GM23338 (cell line): ENCODE results near the gene CUEDC1. TPM values are rescaled to one million over a fixed set of nuclear protein-coding genes. Genes with fewer than 3 reads are reported as not detected.
A peak's percentile ranks its signal among the peaks of the same experiment; 100 is the strongest.

Experiments
- ATAC-seq: fragments of 200-7000 bp; cut with Tn5 transposase; 3 replicates; pipeline ENCODE4 v1.9.1; 2020
- DNase-seq: peaks from one replicate; pipeline ENCODE4 v3.0.0-alpha.2; 2015; ENCODE audit warnings: low spot score
- H2AFZ ChIP-seq: fragments of 200-600 bp; sonication (generic); 2 replicates; pipeline ENCODE4 v1.8.0; 2016; ENCODE audit warnings: antibody characterized with exemption, mild to moderate bottlenecking, moderate library complexity
- H3F3A ChIP-seq: fragments of 200-600 bp; sonication (generic); replicated peaks from 2 replicates; pipeline ENCODE4 v1.8.0; 2017; ENCODE audit warnings: antibody characterized with exemption, mixed run types, low read depth
- H3K27ac ChIP-seq: fragments of 200-600 bp; sonication (generic); 2 replicates; pipeline ENCODE4 v1.6.1; 2016; ENCODE audit warnings: low read depth
- H3K27me3 ChIP-seq: fragments of 200-600 bp; sonication (generic); 2 replicates; pipeline ENCODE4 v1.8.0; 2016; ENCODE audit warnings: mild to moderate bottlenecking, mixed run types, moderate library complexity; ENCODE audit not compliant: insufficient read depth
- H3K36me3 ChIP-seq: fragments of 200-600 bp; sonication (generic); 2 replicates; pipeline ENCODE4 v1.8.0; 2016; ENCODE audit warnings: mild to moderate bottlenecking; ENCODE audit not compliant: insufficient read depth
- H3K4me1 ChIP-seq: fragments of 200-600 bp; sonication (generic); 2 replicates; pipeline ENCODE4 v1.8.0; 2016; ENCODE audit warnings: mild to moderate bottlenecking, moderate library complexity; ENCODE audit not compliant: insufficient read depth
- H3K4me2 ChIP-seq: fragments of 200-600 bp; sonication (generic); 2 replicates; pipeline ENCODE4 v1.7.1; 2017; ENCODE audit warnings: mixed run types
- H3K4me3 ChIP-seq: fragments of 200-600 bp; sonication (generic); 2 replicates; pipeline ENCODE4 v1.6.1; 2016; ENCODE audit warnings: mixed run types
- H3K79me2 ChIP-seq: fragments of 200-600 bp; sonication (generic); replicated peaks from 2 replicates; pipeline ENCODE4 v1.8.0; 2017; ENCODE audit warnings: mild to moderate bottlenecking; ENCODE audit not compliant: insufficient read depth
- H3K9me2 ChIP-seq: fragments of 200-600 bp; sonication (generic); 2 replicates; pipeline ENCODE4 v1.8.0; 2017; ENCODE audit not compliant: insufficient read depth
- H4K20me1 ChIP-seq: fragments of 200-600 bp; sonication (generic); replicated peaks from 2 replicates; pipeline ENCODE4 v1.8.0; 2017; ENCODE audit warnings: mild to moderate bottlenecking; ENCODE audit not compliant: insufficient read depth
- H3K27ac Mint-ChIP-seq: 2 replicates; pipeline ENCODE4 v1.8.0; 2020; ENCODE audit warnings: inconsistent platforms, mild to moderate bottlenecking, moderate library complexity, mixed read lengths
- H3K27me3 Mint-ChIP-seq: 3 replicates; pipeline ENCODE4 v1.8.0; 2022; ENCODE audit warnings: low read depth, mild to moderate bottlenecking, moderate library complexity, mixed read lengths, inconsistent platforms; ENCODE audit not compliant: insufficient read depth, poor library complexity
- H3K36me3 Mint-ChIP-seq: 3 replicates; pipeline ENCODE4 v1.8.0; 2021; ENCODE audit warnings: low read depth, mild to moderate bottlenecking, inconsistent platforms, moderate library complexity, mixed read lengths
- H3K4me1 Mint-ChIP-seq: 3 replicates; pipeline ENCODE4 v1.8.0; 2020; ENCODE audit warnings: mild to moderate bottlenecking, inconsistent platforms, mixed read lengths
- H3K4me3 Mint-ChIP-seq: 3 replicates; pipeline ENCODE4 v1.8.0; 2021; ENCODE audit warnings: moderate library complexity, mild to moderate bottlenecking, inconsistent platforms, mixed read lengths
- H3K9me3 Mint-ChIP-seq: 3 replicates; pipeline ENCODE4 v1.8.0; 2020; ENCODE audit warnings: moderate library complexity, mild to moderate bottlenecking, inconsistent platforms, mixed read lengths
- CREB1 ChIP-seq: fragments of 250-450 bp; sonication (Bioruptor Pico); IDR thresholded peaks from 2 replicates; pipeline ENCODE4 v1.5.0; 2020; ENCODE audit warnings: low read depth, mild to moderate bottlenecking, moderate library complexity
- EZH2 ChIP-seq: fragments of 200-600 bp; sonication (generic); IDR thresholded peaks from one replicate; pipeline ENCODE4 v1.8.0; 2017; ENCODE audit warnings: antibody characterized with exemption, mild to moderate bottlenecking, low read depth; ENCODE audit not compliant: unreplicated experiment
- EZH2phosphoT487 ChIP-seq: fragments of 200-600 bp; sonication (generic); IDR thresholded peaks from one replicate; pipeline ENCODE4 v1.8.1; 2018; ENCODE audit warnings: antibody characterized with exemption; ENCODE audit not compliant: unreplicated experiment
- JUNB ChIP-seq: IDR thresholded peaks from one replicate; pipeline ENCODE4 v1.6.1; 2016; ENCODE audit warnings: antibody characterized with exemption; ENCODE audit not compliant: unreplicated experiment
- NANOG ChIP-seq: IDR thresholded peaks from 2 replicates; pipeline ENCODE4 v1.6.1; 2016; ENCODE audit warnings: antibody characterized with exemption, borderline replicate concordance
- POLR2AphosphoS5 ChIP-seq: IDR thresholded peaks from 2 replicates; pipeline ENCODE4 v1.6.1; 2016; ENCODE audit warnings: antibody characterized with exemption, low read depth
- STAT1 ChIP-seq: IDR thresholded peaks from one replicate; pipeline ENCODE4 v1.6.1; 2016; ENCODE audit warnings: antibody characterized with exemption; ENCODE audit not compliant: unreplicated experiment
- ZNF114 ChIP-seq: fragments of 250-450 bp; sonication (Bioruptor Pico); IDR thresholded peaks from 2 replicates; pipeline ENCODE4 v1.5.0; 2020; ENCODE audit warnings: mild to moderate bottlenecking, moderate library complexity
- ZNF331 ChIP-seq: fragments of 250-450 bp; sonication (Bioruptor Pico); IDR thresholded peaks from 2 replicates; pipeline ENCODE4 v1.5.0; 2020; ENCODE audit warnings: low read depth, mild to moderate bottlenecking, moderate library complexity
- polyA plus RNA-seq: library from polyadenylated mRNA; unstranded; fragments of >200 nt; fragmentation: Nextera tagmentation; extraction: Ambion mirVana; gene quantifications from 2 replicates; pipeline ENCODE4 v1.2.1, GENCODE V29; 2016
- total RNA-seq: library from RNA; depleted of rRNA; stranded (reverse); fragments of >200 nt; shearing (Covaris generic); gene quantifications from 2 replicates; pipeline ENCODE4 v1.2.3, GENCODE V29; 2014
- TF ChIP-seq, protein P1 (sequence below), 2 experiments: fragments of 200-600 bp in 1 of 2; sonication (generic) in 1 of 2; conservative IDR thresholded peaks; 2 replicates each; pipeline versions ENCODE4 v1.5.1 to v1.6.1; 2016 to 2017; ENCODE audit warnings: antibody characterized with exemption in 2 of 2, low read depth in 2 of 2, mild to moderate bottlenecking in 2 of 2, moderate library complexity in 1 of 2
- TF ChIP-seq, protein P2 (sequence below): IDR thresholded peaks from 2 replicates; pipeline ENCODE4 v1.6.1; 2016; ENCODE audit warnings: antibody characterized with exemption
- TF ChIP-seq, protein P3 (sequence below): IDR thresholded peaks from one replicate; pipeline ENCODE4 v1.6.1; 2018; ENCODE audit warnings: antibody characterized with exemption; ENCODE audit not compliant: unreplicated experiment
- TF ChIP-seq, protein P4 (sequence below): fragments of 250-450 bp; sonication (Bioruptor Pico); IDR thresholded peaks from 2 replicates; pipeline ENCODE4 v1.5.0; 2020; ENCODE audit warnings: mild to moderate bottlenecking, moderate library complexity

Gene CUEDC1
- total and polyA plus RNA-seq, 2 experiments from 2014 or later, result 3.0 to 7.7 TPM

DNA sequence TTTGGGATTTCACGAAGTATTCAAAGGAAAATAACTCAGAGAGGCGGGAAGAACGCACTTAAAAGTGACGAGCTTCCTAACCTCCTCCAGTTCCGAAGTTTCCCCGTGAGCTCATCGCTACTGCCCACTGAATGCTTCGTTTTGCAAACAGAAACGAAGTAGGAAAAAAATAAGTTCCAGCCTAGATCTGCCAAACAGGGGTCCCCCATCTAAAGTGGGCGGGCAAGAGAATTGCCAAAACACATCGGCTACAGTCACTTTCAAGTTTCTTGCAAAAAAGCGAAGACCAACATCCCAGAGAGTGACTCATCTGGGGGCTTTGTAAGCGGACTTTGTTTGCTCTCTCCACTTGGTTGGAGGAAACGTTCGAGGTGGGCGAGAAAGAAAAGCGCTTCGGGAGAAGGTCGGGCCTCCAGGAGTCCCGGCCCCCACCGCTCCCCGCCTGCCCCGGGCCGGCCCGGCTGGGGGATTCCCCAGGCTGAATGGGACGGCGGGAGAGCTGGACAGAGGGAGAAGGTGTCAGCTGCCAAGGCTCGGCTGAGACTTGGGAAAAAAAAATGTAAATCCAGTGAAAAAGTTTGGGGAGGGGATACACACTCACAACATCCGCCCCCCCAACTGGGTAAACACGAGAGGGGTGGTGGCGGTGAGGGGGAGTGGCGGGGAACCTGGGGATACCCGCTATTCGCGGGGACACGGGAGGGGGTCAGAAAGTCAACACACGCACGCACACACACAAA lies 31.8 kb upstream of the CUEDC1 start:
- ATAC-seq, result peak; percentile 55
- Histone ChIP-seq H3K4me3 (peak overlapping the region; percentile 75), H3F3A (peaks cover 6% of the 10 kb centered on the region), H3K9me2 (no peaks in the 10 kb centered on the region), H3K27ac (peak overlapping the region; percentile 57), H3K36me3 (no peaks in the 10 kb centered on the region), H3K79me2 (peaks cover 52% of the 10 kb centered on the region), H3K4me2 (peak overlapping the region; percentile 89), H4K20me1 (peaks cover 14% of the 10 kb centered on the region), H3K27me3 (no peaks in the 10 kb centered on the region), H3K4me1 (peaks cover 18% of the 10 kb centered on the region), H2AFZ (no peak overlapping the region)
- H3K27ac Mint-ChIP-seq, result peak overlapping the region; percentile 88
- peaks cover 15% of the 10 kb centered on the region; the same call in 2 of the 3 replicates for H3K36me3 Mint-ChIP-seq
- H3K27me3 Mint-ChIP-seq, result peaks cover 13% of the 10 kb centered on the region
- H3K9me3 Mint-ChIP-seq, result no peaks in the 10 kb centered on the region; the same call in 2 of the 3 replicates
- TF ChIP-seq, protein P1, sequence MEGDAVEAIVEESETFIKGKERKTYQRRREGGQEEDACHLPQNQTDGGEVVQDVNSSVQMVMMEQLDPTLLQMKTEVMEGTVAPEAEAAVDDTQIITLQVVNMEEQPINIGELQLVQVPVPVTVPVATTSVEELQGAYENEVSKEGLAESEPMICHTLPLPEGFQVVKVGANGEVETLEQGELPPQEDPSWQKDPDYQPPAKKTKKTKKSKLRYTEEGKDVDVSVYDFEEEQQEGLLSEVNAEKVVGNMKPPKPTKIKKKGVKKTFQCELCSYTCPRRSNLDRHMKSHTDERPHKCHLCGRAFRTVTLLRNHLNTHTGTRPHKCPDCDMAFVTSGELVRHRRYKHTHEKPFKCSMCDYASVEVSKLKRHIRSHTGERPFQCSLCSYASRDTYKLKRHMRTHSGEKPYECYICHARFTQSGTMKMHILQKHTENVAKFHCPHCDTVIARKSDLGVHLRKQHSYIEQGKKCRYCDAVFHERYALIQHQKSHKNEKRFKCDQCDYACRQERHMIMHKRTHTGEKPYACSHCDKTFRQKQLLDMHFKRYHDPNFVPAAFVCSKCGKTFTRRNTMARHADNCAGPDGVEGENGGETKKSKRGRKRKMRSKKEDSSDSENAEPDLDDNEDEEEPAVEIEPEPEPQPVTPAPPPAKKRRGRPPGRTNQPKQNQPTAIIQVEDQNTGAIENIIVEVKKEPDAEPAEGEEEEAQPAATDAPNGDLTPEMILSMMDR (conservative IDR thresholded peaks at IDR 0.05; ENCODE audit: low read depth in 2 of 2), result no peak
- TF ChIP-seq EZH2phosphoT487 (no peak), NANOG (no peak), STAT1 (no peak), CREB1 (CRISPR knock-in tag) (no peak), EZH2 (no peak), POLR2AphosphoS5 (no peak), JUNB (no peak), ZNF114 (CRISPR knock-in tag) (no peak), ZNF331 (no peak)
- TF ChIP-seq, protein P2, sequence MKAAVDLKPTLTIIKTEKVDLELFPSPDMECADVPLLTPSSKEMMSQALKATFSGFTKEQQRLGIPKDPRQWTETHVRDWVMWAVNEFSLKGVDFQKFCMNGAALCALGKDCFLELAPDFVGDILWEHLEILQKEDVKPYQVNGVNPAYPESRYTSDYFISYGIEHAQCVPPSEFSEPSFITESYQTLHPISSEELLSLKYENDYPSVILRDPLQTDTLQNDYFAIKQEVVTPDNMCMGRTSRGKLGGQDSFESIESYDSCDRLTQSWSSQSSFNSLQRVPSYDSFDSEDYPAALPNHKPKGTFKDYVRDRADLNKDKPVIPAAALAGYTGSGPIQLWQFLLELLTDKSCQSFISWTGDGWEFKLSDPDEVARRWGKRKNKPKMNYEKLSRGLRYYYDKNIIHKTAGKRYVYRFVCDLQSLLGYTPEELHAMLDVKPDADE, result no peak
- TF ChIP-seq, protein P3, sequence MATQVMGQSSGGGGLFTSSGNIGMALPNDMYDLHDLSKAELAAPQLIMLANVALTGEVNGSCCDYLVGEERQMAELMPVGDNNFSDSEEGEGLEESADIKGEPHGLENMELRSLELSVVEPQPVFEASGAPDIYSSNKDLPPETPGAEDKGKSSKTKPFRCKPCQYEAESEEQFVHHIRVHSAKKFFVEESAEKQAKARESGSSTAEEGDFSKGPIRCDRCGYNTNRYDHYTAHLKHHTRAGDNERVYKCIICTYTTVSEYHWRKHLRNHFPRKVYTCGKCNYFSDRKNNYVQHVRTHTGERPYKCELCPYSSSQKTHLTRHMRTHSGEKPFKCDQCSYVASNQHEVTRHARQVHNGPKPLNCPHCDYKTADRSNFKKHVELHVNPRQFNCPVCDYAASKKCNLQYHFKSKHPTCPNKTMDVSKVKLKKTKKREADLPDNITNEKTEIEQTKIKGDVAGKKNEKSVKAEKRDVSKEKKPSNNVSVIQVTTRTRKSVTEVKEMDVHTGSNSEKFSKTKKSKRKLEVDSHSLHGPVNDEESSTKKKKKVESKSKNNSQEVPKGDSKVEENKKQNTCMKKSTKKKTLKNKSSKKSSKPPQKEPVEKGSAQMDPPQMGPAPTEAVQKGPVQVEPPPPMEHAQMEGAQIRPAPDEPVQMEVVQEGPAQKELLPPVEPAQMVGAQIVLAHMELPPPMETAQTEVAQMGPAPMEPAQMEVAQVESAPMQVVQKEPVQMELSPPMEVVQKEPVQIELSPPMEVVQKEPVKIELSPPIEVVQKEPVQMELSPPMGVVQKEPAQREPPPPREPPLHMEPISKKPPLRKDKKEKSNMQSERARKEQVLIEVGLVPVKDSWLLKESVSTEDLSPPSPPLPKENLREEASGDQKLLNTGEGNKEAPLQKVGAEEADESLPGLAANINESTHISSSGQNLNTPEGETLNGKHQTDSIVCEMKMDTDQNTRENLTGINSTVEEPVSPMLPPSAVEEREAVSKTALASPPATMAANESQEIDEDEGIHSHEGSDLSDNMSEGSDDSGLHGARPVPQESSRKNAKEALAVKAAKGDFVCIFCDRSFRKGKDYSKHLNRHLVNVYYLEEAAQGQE, result no peak
- TF ChIP-seq, protein P4, sequence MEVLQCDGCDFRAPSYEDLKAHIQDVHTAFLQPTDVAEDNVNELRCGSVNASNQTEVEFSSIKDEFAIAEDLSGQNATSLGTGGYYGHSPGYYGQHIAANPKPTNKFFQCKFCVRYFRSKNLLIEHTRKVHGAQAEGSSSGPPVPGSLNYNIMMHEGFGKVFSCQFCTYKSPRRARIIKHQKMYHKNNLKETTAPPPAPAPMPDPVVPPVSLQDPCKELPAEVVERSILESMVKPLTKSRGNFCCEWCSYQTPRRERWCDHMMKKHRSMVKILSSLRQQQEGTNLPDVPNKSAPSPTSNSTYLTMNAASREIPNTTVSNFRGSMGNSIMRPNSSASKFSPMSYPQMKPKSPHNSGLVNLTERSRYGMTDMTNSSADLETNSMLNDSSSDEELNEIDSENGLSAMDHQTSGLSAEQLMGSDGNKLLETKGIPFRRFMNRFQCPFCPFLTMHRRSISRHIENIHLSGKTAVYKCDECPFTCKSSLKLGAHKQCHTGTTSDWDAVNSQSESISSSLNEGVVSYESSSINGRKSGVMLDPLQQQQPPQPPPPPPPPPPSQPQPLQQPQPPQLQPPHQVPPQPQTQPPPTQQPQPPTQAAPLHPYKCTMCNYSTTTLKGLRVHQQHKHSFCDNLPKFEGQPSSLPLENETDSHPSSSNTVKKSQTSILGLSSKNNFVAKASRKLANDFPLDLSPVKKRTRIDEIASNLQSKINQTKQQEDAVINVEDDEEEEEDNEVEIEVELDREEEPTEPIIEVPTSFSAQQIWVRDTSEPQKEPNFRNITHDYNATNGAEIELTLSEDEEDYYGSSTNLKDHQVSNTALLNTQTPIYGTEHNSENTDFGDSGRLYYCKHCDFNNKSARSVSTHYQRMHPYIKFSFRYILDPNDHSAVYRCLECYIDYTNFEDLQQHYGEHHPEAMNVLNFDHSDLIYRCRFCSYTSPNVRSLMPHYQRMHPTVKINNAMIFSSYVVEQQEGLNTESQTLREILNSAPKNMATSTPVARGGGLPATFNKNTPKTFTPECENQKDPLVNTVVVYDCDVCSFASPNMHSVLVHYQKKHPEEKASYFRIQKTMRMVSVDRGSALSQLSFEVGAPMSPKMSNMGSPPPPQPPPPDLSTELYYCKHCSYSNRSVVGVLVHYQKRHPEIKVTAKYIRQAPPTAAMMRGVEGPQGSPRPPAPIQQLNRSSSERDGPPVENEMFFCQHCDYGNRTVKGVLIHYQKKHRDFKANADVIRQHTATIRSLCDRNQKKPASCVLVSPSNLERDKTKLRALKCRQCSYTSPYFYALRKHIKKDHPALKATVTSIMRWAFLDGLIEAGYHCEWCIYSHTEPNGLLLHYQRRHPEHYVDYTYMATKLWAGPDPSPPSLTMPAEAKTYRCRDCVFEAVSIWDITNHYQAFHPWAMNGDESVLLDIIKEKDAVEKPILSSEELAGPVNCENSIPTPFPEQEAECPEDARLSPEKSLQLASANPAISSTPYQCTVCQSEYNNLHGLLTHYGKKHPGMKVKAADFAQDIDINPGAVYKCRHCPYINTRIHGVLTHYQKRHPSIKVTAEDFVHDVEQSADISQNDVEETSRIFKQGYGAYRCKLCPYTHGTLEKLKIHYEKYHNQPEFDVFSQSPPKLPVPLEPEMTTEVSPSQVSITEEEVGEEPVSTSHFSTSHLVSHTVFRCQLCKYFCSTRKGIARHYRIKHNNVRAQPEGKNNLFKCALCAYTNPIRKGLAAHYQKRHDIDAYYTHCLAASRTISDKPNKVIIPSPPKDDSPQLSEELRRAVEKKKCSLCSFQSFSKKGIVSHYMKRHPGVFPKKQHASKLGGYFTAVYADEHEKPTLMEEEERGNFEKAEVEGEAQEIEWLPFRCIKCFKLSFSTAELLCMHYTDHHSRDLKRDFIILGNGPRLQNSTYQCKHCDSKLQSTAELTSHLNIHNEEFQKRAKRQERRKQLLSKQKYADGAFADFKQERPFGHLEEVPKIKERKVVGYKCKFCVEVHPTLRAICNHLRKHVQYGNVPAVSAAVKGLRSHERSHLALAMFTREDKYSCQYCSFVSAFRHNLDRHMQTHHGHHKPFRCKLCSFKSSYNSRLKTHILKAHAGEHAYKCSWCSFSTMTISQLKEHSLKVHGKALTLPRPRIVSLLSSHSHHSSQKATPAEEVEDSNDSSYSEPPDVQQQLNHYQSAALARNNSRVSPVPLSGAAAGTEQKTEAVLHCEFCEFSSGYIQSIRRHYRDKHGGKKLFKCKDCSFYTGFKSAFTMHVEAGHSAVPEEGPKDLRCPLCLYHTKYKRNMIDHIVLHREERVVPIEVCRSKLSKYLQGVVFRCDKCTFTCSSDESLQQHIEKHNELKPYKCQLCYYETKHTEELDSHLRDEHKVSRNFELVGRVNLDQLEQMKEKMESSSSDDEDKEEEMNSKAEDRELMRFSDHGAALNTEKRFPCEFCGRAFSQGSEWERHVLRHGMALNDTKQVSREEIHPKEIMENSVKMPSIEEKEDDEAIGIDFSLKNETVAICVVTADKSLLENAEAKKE (CRISPR knock-in tag), result no peak
- DNase-seq, result peak; percentile 62
- H3K4me1 Mint-ChIP-seq, result peaks cover 59% of the 10 kb centered on the region
- peak overlapping the region; percentile 91 for H3K4me3 Mint-ChIP-seq
